ENCODE measurements around the gene MAN1C1. TPM values are rescaled to one million over a fixed set of nuclear protein-coding genes. Genes with fewer than 3 reads are reported as not detected.

Gene MAN1C1
- total RNA-seq, 1 donor from 2014 or later, result 20.4 TPM

- Histone ChIP-seq H3K4me3 (no peak overlapping the region), H3K36me3 (peaks cover 18% of the 10 kb centered on the region), H3K4me1 (peaks cover 27% of the 10 kb centered on the region), H3K27ac (no peak overlapping the region), H3K27me3 (ENCODE audit: low read depth) (no peaks in the 10 kb centered on the region), H3K9me3 (no peaks in the 10 kb centered on the region)
- ATAC-seq (peak; percentile 51 to 68), DNase-seq (peak; percentile 55)
- TF ChIP-seq, protein P1, sequence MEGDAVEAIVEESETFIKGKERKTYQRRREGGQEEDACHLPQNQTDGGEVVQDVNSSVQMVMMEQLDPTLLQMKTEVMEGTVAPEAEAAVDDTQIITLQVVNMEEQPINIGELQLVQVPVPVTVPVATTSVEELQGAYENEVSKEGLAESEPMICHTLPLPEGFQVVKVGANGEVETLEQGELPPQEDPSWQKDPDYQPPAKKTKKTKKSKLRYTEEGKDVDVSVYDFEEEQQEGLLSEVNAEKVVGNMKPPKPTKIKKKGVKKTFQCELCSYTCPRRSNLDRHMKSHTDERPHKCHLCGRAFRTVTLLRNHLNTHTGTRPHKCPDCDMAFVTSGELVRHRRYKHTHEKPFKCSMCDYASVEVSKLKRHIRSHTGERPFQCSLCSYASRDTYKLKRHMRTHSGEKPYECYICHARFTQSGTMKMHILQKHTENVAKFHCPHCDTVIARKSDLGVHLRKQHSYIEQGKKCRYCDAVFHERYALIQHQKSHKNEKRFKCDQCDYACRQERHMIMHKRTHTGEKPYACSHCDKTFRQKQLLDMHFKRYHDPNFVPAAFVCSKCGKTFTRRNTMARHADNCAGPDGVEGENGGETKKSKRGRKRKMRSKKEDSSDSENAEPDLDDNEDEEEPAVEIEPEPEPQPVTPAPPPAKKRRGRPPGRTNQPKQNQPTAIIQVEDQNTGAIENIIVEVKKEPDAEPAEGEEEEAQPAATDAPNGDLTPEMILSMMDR (IDR thresholded peaks at IDR 0.05), result no peak
- intact Hi-C loops (cut with DNase I), result no loop called here
Observed at GRCh38 chr1:25773441-25774125, 157.0 kb downstream of the MAN1C1 start.

GRCh38 chr1:25774206-25774803 lies 157.7 kb downstream of the MAN1C1 start:
- H3K27ac ChIP-seq, result no peak overlapping the region
- peaks cover 27% of the 10 kb centered on the region for H3K4me1 ChIP-seq
- ATAC-seq, result no peak
- peaks cover 24% of the 10 kb centered on the region for H3K36me3 ChIP-seq
- H3K9me3 ChIP-seq, result no peaks in the 10 kb centered on the region
- TF ChIP-seq, protein P1 (IDR thresholded peaks at IDR 0.05), result no peak
- no peaks in the 10 kb centered on the region for H3K27me3 ChIP-seq (ENCODE audit: low read depth)
- no peak overlapping the region for H3K4me3 ChIP-seq
- intact Hi-C loops (cut with DNase I), result no loop called here
- DNase-seq, result no peak

- no peak for DNase-seq
- Histone ChIP-seq H3K4me3 (no peak overlapping the region), H3K4me1 (peaks cover 22% of the 10 kb centered on the region), H3K27ac (no peak overlapping the region), H3K36me3 (peaks cover 24% of the 10 kb centered on the region), H3K27me3 (ENCODE audit: low read depth) (no peaks in the 10 kb centered on the region), H3K9me3 (no peaks in the 10 kb centered on the region)
- TF ChIP-seq, protein P1 (IDR thresholded peaks at IDR 0.05), result no peak
- ATAC-seq, result peak; percentile 15 to 17
- intact Hi-C loops (cut with DNase I), result no loop called here
Observed at GRCh38 chr1:25774921-25775771, 158.6 kb downstream of the MAN1C1 start.

GRCh38 chr1:25779388-25779787 lies 162.8 kb downstream of the MAN1C1 start:
- intact Hi-C loops (cut with DNase I), result no loop called here

DNA sequence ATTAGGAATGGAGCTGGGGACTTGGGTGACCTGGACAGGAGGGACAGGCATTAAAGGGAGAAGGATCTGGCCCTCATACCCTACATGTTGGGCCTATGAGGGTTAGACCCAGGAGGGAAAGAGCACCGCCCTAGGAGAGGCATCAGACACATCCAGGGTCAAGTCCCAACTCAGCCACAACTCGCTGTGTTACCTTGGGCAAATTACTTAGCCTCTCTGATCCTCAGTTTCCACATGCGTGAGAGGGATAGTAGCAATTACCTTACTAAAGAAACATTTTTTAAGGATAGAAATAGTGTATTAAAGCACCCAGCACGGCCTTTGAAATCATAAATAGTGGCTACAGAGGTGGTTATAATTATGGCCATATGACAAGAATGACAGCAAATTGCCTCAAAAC lies 163.3 kb downstream of the MAN1C1 start:
- Histone ChIP-seq H3K27ac (no peak overlapping the region), H3K27me3 (ENCODE audit: low read depth) (no peaks in the 10 kb centered on the region), H3K9me3 (no peaks in the 10 kb centered on the region), H3K36me3 (peaks cover 31% of the 10 kb centered on the region), H3K4me1 (peaks cover 5% of the 10 kb centered on the region), H3K4me3 (no peak overlapping the region)
- DNase-seq, result no peak
- TF ChIP-seq, protein P1 (IDR thresholded peaks at IDR 0.05), result no peak
- intact Hi-C loops (cut with DNase I), result no loop called here
- no peak for ATAC-seq

More at GRCh38 chr1:25779388-25779787, 162.8 kb downstream of the MAN1C1 start:
- Histone ChIP-seq H3K4me3 (no peak overlapping the region), H3K27ac (no peak overlapping the region), H3K27me3 (ENCODE audit: low read depth) (no peaks in the 10 kb centered on the region), H3K4me1 (peaks cover 6% of the 10 kb centered on the region), H3K36me3 (peaks cover 31% of the 10 kb centered on the region), H3K9me3 (no peaks in the 10 kb centered on the region)
- TF ChIP-seq, protein P1 (IDR thresholded peaks at IDR 0.05), result no peak
- DNase-seq (no peak), ATAC-seq (no peak)
